ENCODE measurements around the gene ARFGEF3.

The ARFGEF3 gene

GRCh38 chr6:138162111-138162954, 594 bp downstream of the ARFGEF3 start:
- no peak for DNase-seq (ENCODE audit: low read depth, low spot score)

- DNase-seq (ENCODE audit: low read depth, low spot score) = no peak
These were observed 1.3 kb downstream of the ARFGEF3 start for GRCh38 chr6:138162955-138163575.

GRCh38 chr6:138175596-138175995, 13.9 kb downstream of the ARFGEF3 start:
- no peak for DNase-seq (ENCODE audit: low read depth, low spot score)

GRCh38 chr6:138176652-138177232, 15.0 kb downstream of the ARFGEF3 start:
- DNase-seq (ENCODE audit: low read depth, low spot score) = no peak

GRCh38 chr6:138182939-138183789, 21.4 kb downstream of the ARFGEF3 start:
- no peak for DNase-seq (ENCODE audit: low read depth, low spot score)

- no peak for DNase-seq (ENCODE audit: low read depth, low spot score)
These were observed 22.0 kb downstream of the ARFGEF3 start for GRCh38 chr6:138183790-138184134.

- DNase-seq (ENCODE audit: low read depth, low spot score) = no peak
These were observed 22.5 kb downstream of the ARFGEF3 start for GRCh38 chr6:138184230-138184629.

GRCh38 chr6:138187156-138187555, 25.4 kb downstream of the ARFGEF3 start:
- DNase-seq (ENCODE audit: low read depth, low spot score) = no peak

GRCh38 chr6:138188278-138188941, 26.7 kb downstream of the ARFGEF3 start:
- no peak for DNase-seq (ENCODE audit: low read depth, low spot score)

- no peak for DNase-seq (ENCODE audit: low read depth, low spot score)
These were observed 32.5 kb downstream of the ARFGEF3 start for GRCh38 chr6:138194287-138194686.

- DNase-seq (ENCODE audit: low read depth, low spot score) = no peak
These were observed 34.5 kb downstream of the ARFGEF3 start for GRCh38 chr6:138196122-138196738.

GRCh38 chr6:138197570-138197969, 35.8 kb downstream of the ARFGEF3 start:
- no peak for DNase-seq (ENCODE audit: low read depth, low spot score)

GRCh38 chr6:138198430-138199091, 36.8 kb downstream of the ARFGEF3 start:
- DNase-seq (ENCODE audit: low read depth, low spot score) = no peak

GRCh38 chr6:138201836-138202235, 40.1 kb downstream of the ARFGEF3 start:
- DNase-seq (ENCODE audit: low read depth, low spot score) = no peak

- no peak for DNase-seq (ENCODE audit: low read depth, low spot score)
These were observed 41.6 kb downstream of the ARFGEF3 start for GRCh38 chr6:138203315-138203714.

GRCh38 chr6:138204303-138204702, 42.6 kb downstream of the ARFGEF3 start:
- DNase-seq (ENCODE audit: low read depth, low spot score) = no peak

GRCh38 chr6:138204792-138205384, 43.1 kb downstream of the ARFGEF3 start:
- no peak for DNase-seq (ENCODE audit: low read depth, low spot score)

GRCh38 chr6:138205437-138206094, 43.8 kb downstream of the ARFGEF3 start:
- no peak for DNase-seq (ENCODE audit: low read depth, low spot score)

- DNase-seq (ENCODE audit: low read depth, low spot score) = no peak
These were observed 45.1 kb downstream of the ARFGEF3 start for GRCh38 chr6:138206862-138207261.

Data from brain pericyte (primary cell).